C4-2B (cell line): ENCODE results near the gene BNC2.

Experiments
- ZFX ChIP-seq: fragments of 450-650 bp; IDR thresholded peaks from 2 replicates; pipeline ENCODE4 v1.6.1; 2017
- TF ChIP-seq, protein P1 (sequence below): fragments of 450-650 bp; conservative IDR thresholded peaks from 2 replicates; pipeline ENCODE4 v1.5.1; 2017; ENCODE audit warnings: mild to moderate bottlenecking

DNA sequence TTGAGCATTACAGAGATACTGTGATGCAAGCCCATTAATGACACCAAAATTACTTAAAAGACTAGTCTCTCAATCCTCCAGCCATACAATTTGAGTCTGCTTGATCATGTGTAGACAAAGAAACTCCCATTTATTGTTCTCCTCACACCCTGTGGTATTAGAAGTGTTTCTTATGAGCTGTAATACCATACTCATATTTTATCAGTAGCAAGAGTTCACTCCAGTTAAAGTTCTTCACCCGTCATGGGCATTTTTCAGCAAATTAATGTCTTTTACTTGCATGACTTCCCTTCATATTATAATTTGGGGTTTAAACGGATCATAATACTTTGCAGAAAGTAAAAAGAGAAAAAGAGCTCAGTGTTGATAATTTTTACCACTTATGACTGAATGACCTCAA lies 242.9 kb downstream of the BNC2 start:
- TF ChIP-seq, protein P1, sequence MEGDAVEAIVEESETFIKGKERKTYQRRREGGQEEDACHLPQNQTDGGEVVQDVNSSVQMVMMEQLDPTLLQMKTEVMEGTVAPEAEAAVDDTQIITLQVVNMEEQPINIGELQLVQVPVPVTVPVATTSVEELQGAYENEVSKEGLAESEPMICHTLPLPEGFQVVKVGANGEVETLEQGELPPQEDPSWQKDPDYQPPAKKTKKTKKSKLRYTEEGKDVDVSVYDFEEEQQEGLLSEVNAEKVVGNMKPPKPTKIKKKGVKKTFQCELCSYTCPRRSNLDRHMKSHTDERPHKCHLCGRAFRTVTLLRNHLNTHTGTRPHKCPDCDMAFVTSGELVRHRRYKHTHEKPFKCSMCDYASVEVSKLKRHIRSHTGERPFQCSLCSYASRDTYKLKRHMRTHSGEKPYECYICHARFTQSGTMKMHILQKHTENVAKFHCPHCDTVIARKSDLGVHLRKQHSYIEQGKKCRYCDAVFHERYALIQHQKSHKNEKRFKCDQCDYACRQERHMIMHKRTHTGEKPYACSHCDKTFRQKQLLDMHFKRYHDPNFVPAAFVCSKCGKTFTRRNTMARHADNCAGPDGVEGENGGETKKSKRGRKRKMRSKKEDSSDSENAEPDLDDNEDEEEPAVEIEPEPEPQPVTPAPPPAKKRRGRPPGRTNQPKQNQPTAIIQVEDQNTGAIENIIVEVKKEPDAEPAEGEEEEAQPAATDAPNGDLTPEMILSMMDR = no peak
- TF ChIP-seq ZFX = no peak
